Skeletal muscle satellite cell (primary cell): ENCODE results near the gene EFCAB8.

Experiments used
- H3K27me3 ChIP-seq: 2 replicates; pipeline ENCODE4 v1.7.0; 2013; ENCODE audit warnings: low read length; ENCODE audit not compliant: control insufficient read depth, insufficient read depth
- H3K36me3 ChIP-seq: 2 replicates; pipeline ENCODE4 v1.7.0; 2013; ENCODE audit warnings: mild to moderate bottlenecking, control low read depth, low read length; ENCODE audit not compliant: insufficient read depth
- H3K4me1 ChIP-seq: 2 replicates; pipeline ENCODE4 v1.7.0; 2013; ENCODE audit warnings: low read length; ENCODE audit not compliant: control insufficient read depth, insufficient read depth
- H3K4me2 ChIP-seq: 2 replicates; pipeline ENCODE4 v1.7.0; 2013; ENCODE audit warnings: mild to moderate bottlenecking, low read length
- H3K4me3 ChIP-seq: 2 replicates; pipeline ENCODE4 v1.7.0; 2013; ENCODE audit warnings: low read length
- H3K9ac ChIP-seq: 2 replicates; pipeline ENCODE4 v1.7.0; 2013; ENCODE audit warnings: mild to moderate bottlenecking, low read depth, low read length, moderate library complexity
- H3K9me3 ChIP-seq: replicated peaks from 2 replicates; pipeline ENCODE4 v1.7.0; 2013; ENCODE audit warnings: mild to moderate bottlenecking, control low read depth, low read length

EFCAB8 gene

GRCh38 chr20:32828029-32828680 lies 30.6 kb upstream of the EFCAB8 start:
- H3K27me3 ChIP-seq: no peaks in the 10 kb centered on the region
- H3K9me3 ChIP-seq: no peaks in the 10 kb centered on the region
- no peak overlapping the region for H3K9ac ChIP-seq
- H3K4me2 ChIP-seq: no peak overlapping the region
- peaks cover 35% of the 10 kb centered on the region for H3K4me1 ChIP-seq
- H3K4me3 ChIP-seq: no peak overlapping the region
- H3K36me3 ChIP-seq: peaks cover 37% of the 10 kb centered on the region

- peaks cover 44% of the 10 kb centered on the region for H3K36me3 ChIP-seq
- H3K9ac ChIP-seq: no peak overlapping the region
- H3K9me3 ChIP-seq: no peaks in the 10 kb centered on the region
- peaks cover 23% of the 10 kb centered on the region for H3K4me1 ChIP-seq
- no peak overlapping the region for H3K4me3 ChIP-seq
- peak overlapping the region; percentile 21 for H3K4me2 ChIP-seq
- no peaks in the 10 kb centered on the region for H3K27me3 ChIP-seq
Measured at GRCh38 chr20:32829311-32830005, 29.3 kb upstream of the EFCAB8 start.

- peaks cover 23% of the 10 kb centered on the region for H3K4me1 ChIP-seq
- H3K4me3 ChIP-seq: no peak overlapping the region
- no peaks in the 10 kb centered on the region for H3K27me3 ChIP-seq
- H3K4me2 ChIP-seq: no peak overlapping the region
- peaks cover 51% of the 10 kb centered on the region for H3K36me3 ChIP-seq
- no peaks in the 10 kb centered on the region for H3K9me3 ChIP-seq
- H3K9ac ChIP-seq: no peak overlapping the region
Measured at GRCh38 chr20:32830437-32830836, 28.3 kb upstream of the EFCAB8 start.

GRCh38 chr20:32831982-32832381 lies 26.7 kb upstream of the EFCAB8 start:
- Histone ChIP-seq H3K4me2 (no peak overlapping the region), H3K9ac (no peak overlapping the region), H3K36me3 (peaks cover 55% of the 10 kb centered on the region), H3K27me3 (no peaks in the 10 kb centered on the region), H3K9me3 (no peaks in the 10 kb centered on the region), H3K4me3 (no peak overlapping the region), H3K4me1 (peaks cover 23% of the 10 kb centered on the region)

GRCh38 chr20:32832664-32833063 lies 26.1 kb upstream of the EFCAB8 start:
- Histone ChIP-seq H3K4me1 (peaks cover 22% of the 10 kb centered on the region), H3K27me3 (no peaks in the 10 kb centered on the region), H3K9me3 (no peaks in the 10 kb centered on the region), H3K9ac (no peak overlapping the region), H3K4me3 (no peak overlapping the region), H3K36me3 (peaks cover 55% of the 10 kb centered on the region), H3K4me2 (no peak overlapping the region)

GRCh38 chr20:32834972-32835371 lies 23.8 kb upstream of the EFCAB8 start:
- H3K9me3 ChIP-seq: no peaks in the 10 kb centered on the region
- H3K4me1 ChIP-seq: peaks cover 4% of the 10 kb centered on the region
- peaks cover 64% of the 10 kb centered on the region for H3K36me3 ChIP-seq
- H3K9ac ChIP-seq: no peak overlapping the region
- no peak overlapping the region for H3K4me2 ChIP-seq
- no peak overlapping the region for H3K4me3 ChIP-seq
- H3K27me3 ChIP-seq: no peaks in the 10 kb centered on the region

GRCh38 chr20:32837157-32837556 lies 21.6 kb upstream of the EFCAB8 start:
- Histone ChIP-seq H3K27me3 (no peaks in the 10 kb centered on the region), H3K9ac (no peak overlapping the region), H3K36me3 (peaks cover 62% of the 10 kb centered on the region), H3K4me1 (no peaks in the 10 kb centered on the region), H3K4me3 (no peak overlapping the region), H3K9me3 (no peaks in the 10 kb centered on the region), H3K4me2 (no peak overlapping the region)

GRCh38 chr20:32839227-32839981 lies 19.3 kb upstream of the EFCAB8 start:
- Histone ChIP-seq H3K4me3 (no peak overlapping the region), H3K36me3 (peaks cover 64% of the 10 kb centered on the region)

GRCh38 chr20:32839982-32840285 lies 18.8 kb upstream of the EFCAB8 start:
- Histone ChIP-seq H3K9me3 (no peaks in the 10 kb centered on the region), H3K36me3 (peaks cover 63% of the 10 kb centered on the region), H3K4me1 (no peaks in the 10 kb centered on the region), H3K4me2 (no peak overlapping the region), H3K27me3 (no peaks in the 10 kb centered on the region), H3K4me3 (no peak overlapping the region), H3K9ac (no peak overlapping the region)

More at GRCh38 chr20:32839227-32839981, 19.3 kb upstream of the EFCAB8 start:
- Histone ChIP-seq H3K9ac (no peak overlapping the region), H3K4me1 (no peaks in the 10 kb centered on the region), H3K27me3 (no peaks in the 10 kb centered on the region), H3K4me2 (no peak overlapping the region), H3K9me3 (no peaks in the 10 kb centered on the region)

- no peak overlapping the region for H3K4me3 ChIP-seq
- no peaks in the 10 kb centered on the region for H3K4me1 ChIP-seq
Measured at GRCh38 chr20:32841174-32841573, 17.5 kb upstream of the EFCAB8 start.

GRCh38 chr20:32841632-32842031 lies 17.1 kb upstream of the EFCAB8 start:
- H3K4me1 ChIP-seq: no peaks in the 10 kb centered on the region
- no peaks in the 10 kb centered on the region for H3K27me3 ChIP-seq
- peaks cover 66% of the 10 kb centered on the region for H3K36me3 ChIP-seq
- H3K4me2 ChIP-seq: no peak overlapping the region
- no peaks in the 10 kb centered on the region for H3K9me3 ChIP-seq
- H3K9ac ChIP-seq: no peak overlapping the region
- no peak overlapping the region for H3K4me3 ChIP-seq

More at GRCh38 chr20:32841174-32841573, 17.5 kb upstream of the EFCAB8 start:
- H3K9me3 ChIP-seq: no peaks in the 10 kb centered on the region
- no peaks in the 10 kb centered on the region for H3K27me3 ChIP-seq
- peaks cover 64% of the 10 kb centered on the region for H3K36me3 ChIP-seq
- H3K9ac ChIP-seq: no peak overlapping the region
- H3K4me2 ChIP-seq: no peak overlapping the region
